Calu3 (cell line): ENCODE measurements around the gene CHID1. TPM values are rescaled to one million over a fixed set of nuclear protein-coding genes. Genes with fewer than 3 reads are reported as not detected.
A peak's percentile ranks its signal among the peaks of the same experiment; 100 is the strongest.

ENCODE experiments used
- BruUV-seq: library from RNA; stranded (reverse); fragments of 400-500 nt; replicated peaks from 2 replicates; lab custom pipeline; 2021; lab: Mats Ljungman, UMichigan
- CTCF ChIA-PET: fragments of 300-600 bp; sonication (Branson Sonifier 250); formaldehyde crosslinking; loops from one replicate; lab custom pipeline; 2022; ENCODE audit warnings: antibody characterized with exemption; lab: Charles Lee
- DNase-seq: peaks from one replicate; pipeline ENCODE4 v3.0.0; 2022
- H3K27ac Mint-ChIP-seq: one replicate; pipeline ENCODE4 v1.8.0; 2022; ENCODE audit warnings: mixed read lengths; ENCODE audit not compliant: unreplicated experiment
- H3K27me3 Mint-ChIP-seq: one replicate; pipeline ENCODE4 v1.8.0; 2022; ENCODE audit warnings: mixed read lengths; ENCODE audit not compliant: unreplicated experiment
- H3K36me3 Mint-ChIP-seq: one replicate; pipeline ENCODE4 v1.8.0; 2022; ENCODE audit warnings: mild to moderate bottlenecking, moderate library complexity, mixed read lengths; ENCODE audit not compliant: insufficient read depth, unreplicated experiment
- H3K4me1 Mint-ChIP-seq: one replicate; pipeline ENCODE4 v1.8.0; 2022; ENCODE audit warnings: mild to moderate bottlenecking, low read depth, mixed read lengths; ENCODE audit not compliant: unreplicated experiment
- H3K4me3 Mint-ChIP-seq: one replicate; pipeline ENCODE4 v1.8.0; 2022; ENCODE audit warnings: mild to moderate bottlenecking, low read depth, moderate library complexity, mixed read lengths; ENCODE audit not compliant: unreplicated experiment
- H3K9me3 Mint-ChIP-seq: one replicate; pipeline ENCODE4 v1.8.0; 2022; ENCODE audit warnings: low read depth, mixed read lengths; ENCODE audit not compliant: unreplicated experiment
- intact Hi-C: fragments of 100-400 bp; cut with micrococcal nuclease; formaldehyde crosslinking; loops from one replicate; pipeline ENCODE4 v1.10.0; 2022; ENCODE audit not compliant: unreplicated experiment
- total RNA-seq: library from RNA; stranded (reverse); gene quantifications from 2 replicates; pipeline ENCODE4 v1.2.3, GENCODE V29; 2022
- TF ChIP-seq, protein P1 (sequence below): fragments of 200-600 bp; IDR thresholded peaks from one replicate; pipeline ENCODE4 v1.8.0; 2022; ENCODE audit warnings: antibody characterized with exemption; ENCODE audit not compliant: unreplicated experiment

The CHID1 gene
- total RNA-seq, 1 experiment from 2014 or later, result 134 TPM

DNA sequence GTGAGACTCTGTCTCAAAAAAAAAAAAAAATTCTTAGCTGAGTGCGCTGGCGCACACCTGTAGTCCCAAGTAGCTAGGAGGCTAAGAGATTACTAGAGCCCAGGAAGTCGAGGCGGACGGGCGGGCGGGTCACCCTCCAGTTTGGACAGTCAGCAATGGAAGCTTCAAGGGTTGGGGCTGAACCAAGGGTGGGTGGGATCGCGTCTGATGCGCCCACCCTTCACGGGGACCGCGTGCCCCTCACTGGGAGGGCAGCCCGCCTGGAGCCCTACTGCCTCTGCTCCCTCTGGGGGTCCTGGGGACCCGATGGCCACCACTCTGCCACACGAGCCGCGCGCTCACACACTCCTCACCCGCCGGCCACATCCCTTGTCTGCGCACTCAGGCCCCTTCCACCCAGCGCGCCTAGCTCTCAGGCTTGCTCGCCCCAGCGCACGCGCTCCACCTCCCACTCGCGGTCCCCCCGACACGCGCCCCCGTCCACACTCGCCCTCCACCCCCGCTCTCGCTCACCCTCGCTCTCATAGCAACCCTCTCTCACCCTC, 494 bp downstream of the CHID1 start:
- H3K27ac Mint-ChIP-seq, result peak overlapping the region; percentile 54
- H3K4me1 Mint-ChIP-seq, result no peaks in the 10 kb centered on the region
- DNase-seq, result no peak
- CTCF ChIA-PET, result no interaction called here
- H3K36me3 Mint-ChIP-seq, result peaks cover 18% of the 10 kb centered on the region
- BruUV-seq, result no TSS peak
- H3K27me3 Mint-ChIP-seq, result no peaks in the 10 kb centered on the region
- TF ChIP-seq, protein P1, sequence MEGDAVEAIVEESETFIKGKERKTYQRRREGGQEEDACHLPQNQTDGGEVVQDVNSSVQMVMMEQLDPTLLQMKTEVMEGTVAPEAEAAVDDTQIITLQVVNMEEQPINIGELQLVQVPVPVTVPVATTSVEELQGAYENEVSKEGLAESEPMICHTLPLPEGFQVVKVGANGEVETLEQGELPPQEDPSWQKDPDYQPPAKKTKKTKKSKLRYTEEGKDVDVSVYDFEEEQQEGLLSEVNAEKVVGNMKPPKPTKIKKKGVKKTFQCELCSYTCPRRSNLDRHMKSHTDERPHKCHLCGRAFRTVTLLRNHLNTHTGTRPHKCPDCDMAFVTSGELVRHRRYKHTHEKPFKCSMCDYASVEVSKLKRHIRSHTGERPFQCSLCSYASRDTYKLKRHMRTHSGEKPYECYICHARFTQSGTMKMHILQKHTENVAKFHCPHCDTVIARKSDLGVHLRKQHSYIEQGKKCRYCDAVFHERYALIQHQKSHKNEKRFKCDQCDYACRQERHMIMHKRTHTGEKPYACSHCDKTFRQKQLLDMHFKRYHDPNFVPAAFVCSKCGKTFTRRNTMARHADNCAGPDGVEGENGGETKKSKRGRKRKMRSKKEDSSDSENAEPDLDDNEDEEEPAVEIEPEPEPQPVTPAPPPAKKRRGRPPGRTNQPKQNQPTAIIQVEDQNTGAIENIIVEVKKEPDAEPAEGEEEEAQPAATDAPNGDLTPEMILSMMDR, result no peak
- peak overlapping the region; percentile 71 for H3K4me3 Mint-ChIP-seq
- H3K9me3 Mint-ChIP-seq, result no peaks in the 10 kb centered on the region
- intact Hi-C loops, result no loop called here

- peaks cover 18% of the 10 kb centered on the region for H3K36me3 Mint-ChIP-seq
- DNase-seq, result no peak
- H3K9me3 Mint-ChIP-seq, result no peaks in the 10 kb centered on the region
- BruUV-seq, result TSS peak; percentile 41
- no peak overlapping the region for H3K27ac Mint-ChIP-seq
- H3K4me3 Mint-ChIP-seq, result peak overlapping the region; percentile 71
- H3K27me3 Mint-ChIP-seq, result no peaks in the 10 kb centered on the region
- TF ChIP-seq, protein P1, result no peak
- H3K4me1 Mint-ChIP-seq, result no peaks in the 10 kb centered on the region
- CTCF ChIA-PET, result no interaction called here
- intact Hi-C loops, result no loop called here
These were observed 1.2 kb downstream of the CHID1 start for GRCh38 chr11:909406-909805.

- TF ChIP-seq, protein P1, result no peak
- DNase-seq, result no peak
- intact Hi-C loops, result no loop called here
- CTCF ChIA-PET, result no interaction called here
- no TSS peak for BruUV-seq
- Mint-ChIP-seq H3K4me1 (no peaks in the 10 kb centered on the region), H3K9me3 (no peaks in the 10 kb centered on the region), H3K4me3 (no peak overlapping the region), H3K36me3 (peaks cover 23% of the 10 kb centered on the region), H3K27me3 (no peaks in the 10 kb centered on the region), H3K27ac (no peak overlapping the region)
These were observed 2.3 kb downstream of the CHID1 start for GRCh38 chr11:908273-908672.

GRCh38 chr11:907668-908067, 2.9 kb downstream of the CHID1 start:
- BruUV-seq, result no TSS peak
- no peak for DNase-seq
- no peaks in the 10 kb centered on the region for H3K9me3 Mint-ChIP-seq
- TF ChIP-seq, protein P1, result no peak
- intact Hi-C loops, result no loop called here
- no peak overlapping the region for H3K27ac Mint-ChIP-seq
- no peaks in the 10 kb centered on the region for H3K27me3 Mint-ChIP-seq
- H3K4me1 Mint-ChIP-seq, result no peaks in the 10 kb centered on the region
- H3K4me3 Mint-ChIP-seq, result no peak overlapping the region
- CTCF ChIA-PET, result interaction anchor here (0.7 kb wide), 1 partner anchor 682 kb away, joined by 4 read pairs; no protein-coding TSS in a partner anchor
- H3K36me3 Mint-ChIP-seq, result peaks cover 28% of the 10 kb centered on the region
